ENCODE data around the gene CLEC4E. TPM values are rescaled to one million over a fixed set of nuclear protein-coding genes. Genes with fewer than 3 reads are reported as not detected.
"Not testable (repeated sequence)": the region's sequence is repeated elsewhere in the genome, so short reads cannot be mapped to it uniquely, and the experiment has no call there.

The CLEC4E gene
- polyA plus RNA-seq (not detected in 3 replicates), polyA minus RNA-seq (not detected in 3 replicates)
- polyA plus RNA-seq (2011; ENCODE audit: low read depth): not detected
- not detected in 2 replicates for polyA plus RNA-seq (2011; cell fraction: cytosol; rRNA removed)
- not detected in 2 replicates for polyA plus RNA-seq (2011; cell fraction: nucleus; rRNA removed)
- not detected in 2 replicates for polyA plus RNA-seq (2012; ENCODE audit: low replicate concordance)
- polyA minus RNA-seq (2011; cell fraction: cytosol; rRNA and poly(A)+ RNA removed): not detected
- not detected in 2 replicates for polyA minus RNA-seq (2011; cell fraction: nucleus; rRNA and poly(A)+ RNA removed)

- H3K4me2 ChIP-seq (ENCODE audit: control insufficient read depth, extremely low read depth, insufficient read depth, low read depth, low read length); H3K9me3 ChIP-seq (ENCODE audit: control insufficient read depth, low read depth, low read length); H3K79me2 ChIP-seq (ENCODE audit: control insufficient read depth, insufficient read depth, low read length); H3K4me3 ChIP-seq (ENCODE audit: control insufficient read depth in 2 of 3, extremely low read depth in 1 of 3, insufficient read depth in 2 of 3, low read depth in 1 of 3, low read length in 3 of 3); H3K27me3 ChIP-seq (ENCODE audit: control insufficient read depth, extremely low read depth, insufficient read depth, low read length); dilution Hi-C loops (cut with MboI; ENCODE audit: extremely low pct_ligation_motif_present, low sequenced_read_pairs); H2AFZ ChIP-seq (ENCODE audit: control insufficient read depth, low read length); FAIRE-seq; H4K20me1 ChIP-seq (ENCODE audit: control insufficient read depth, extremely low read depth, insufficient read depth, low read length); DNase-seq (ENCODE audit: low read depth, low spot score); H3K27ac ChIP-seq (ENCODE audit: control insufficient read depth, insufficient read depth, low read length); H3K4me1 ChIP-seq (ENCODE audit: control insufficient read depth, extremely low read depth, insufficient read depth, low read length); H3K9me1 ChIP-seq (ENCODE audit: control insufficient read depth, extremely low read depth, insufficient read depth, low read length); H3K36me3 ChIP-seq (ENCODE audit: control insufficient read depth in 2 of 2, extremely low read depth in 1 of 2, insufficient read depth in 2 of 2, low read length in 2 of 2); H3K9ac ChIP-seq (ENCODE audit: control insufficient read depth, extremely low read depth, insufficient read depth, low read length): not testable (repeated sequence)
Observed at GRCh38 chr12:8540831-8541230, at the start of gene CLEC4E. TSS of gene CLEC4E (minus strand) at chr12:8540905. CDS start at chr12:8540797, 108 bp downstream.

- Histone ChIP-seq H3K9me3 (ENCODE audit: control insufficient read depth, low read depth, low read length) (no peaks in the 10 kb centered on the region), H3K36me3 (ENCODE audit: control insufficient read depth in 2 of 2, extremely low read depth in 1 of 2, insufficient read depth in 2 of 2, low read length in 2 of 2) (no peaks in the 10 kb centered on the region), H4K20me1 (ENCODE audit: control insufficient read depth, extremely low read depth, insufficient read depth, low read length) (no peaks in the 10 kb centered on the region), H3K9ac (ENCODE audit: control insufficient read depth, extremely low read depth, insufficient read depth, low read length) (no peak overlapping the region), H2AFZ (ENCODE audit: control insufficient read depth, low read length) (no peak overlapping the region), H3K79me2 (ENCODE audit: control insufficient read depth, insufficient read depth, low read length) (no peaks in the 10 kb centered on the region), H3K9me1 (ENCODE audit: control insufficient read depth, extremely low read depth, insufficient read depth, low read length) (no peaks in the 10 kb centered on the region), H3K4me1 (ENCODE audit: control insufficient read depth, extremely low read depth, insufficient read depth, low read length) (peaks cover 2% of the 10 kb centered on the region), H3K27ac (ENCODE audit: control insufficient read depth, insufficient read depth, low read length) (no peak overlapping the region), H3K27me3 (ENCODE audit: control insufficient read depth, extremely low read depth, insufficient read depth, low read length) (no peaks in the 10 kb centered on the region), H3K4me3 (ENCODE audit: control insufficient read depth in 2 of 3, extremely low read depth in 1 of 3, insufficient read depth in 2 of 3, low read depth in 1 of 3, low read length in 3 of 3) (no peak overlapping the region), H3K4me2 (ENCODE audit: control insufficient read depth, extremely low read depth, insufficient read depth, low read depth, low read length) (no peak overlapping the region)
- dilution Hi-C loops (cut with MboI; ENCODE audit: extremely low pct_ligation_motif_present, low sequenced_read_pairs): no loop called here
- TF ChIP-seq CTCF (optimal IDR thresholded peaks at IDR 0.05 in 1 of 3, IDR thresholded peaks at IDR 0.05 in 1 of 3, conservative IDR thresholded peaks at IDR 0.05 in 1 of 3; ENCODE audit: extremely low read depth in 1 of 3, insufficient read depth in 2 of 3, low read length in 3 of 3) (no peak), EZH2 (IDR thresholded peaks at IDR 0.05; ENCODE audit: low read length) (no peak)
- DNase-seq (ENCODE audit: low read depth, low spot score) (no peak), FAIRE-seq (no peak)
Observed at GRCh38 chr12:8589679-8590078, 49.0 kb upstream of the CLEC4E start.

GRCh38 chr12:8584478-8584877 lies 43.8 kb upstream of the CLEC4E start:
- H3K79me2 ChIP-seq (ENCODE audit: control insufficient read depth, insufficient read depth, low read length); H4K20me1 ChIP-seq (ENCODE audit: control insufficient read depth, extremely low read depth, insufficient read depth, low read length); H3K4me3 ChIP-seq (ENCODE audit: control insufficient read depth in 2 of 3, extremely low read depth in 1 of 3, insufficient read depth in 2 of 3, low read depth in 1 of 3, low read length in 3 of 3); H3K9ac ChIP-seq (ENCODE audit: control insufficient read depth, extremely low read depth, insufficient read depth, low read length); H3K36me3 ChIP-seq (ENCODE audit: control insufficient read depth in 2 of 2, extremely low read depth in 1 of 2, insufficient read depth in 2 of 2, low read length in 2 of 2); dilution Hi-C loops (cut with MboI; ENCODE audit: extremely low pct_ligation_motif_present, low sequenced_read_pairs); H3K27ac ChIP-seq (ENCODE audit: control insufficient read depth, insufficient read depth, low read length); H3K4me2 ChIP-seq (ENCODE audit: control insufficient read depth, extremely low read depth, insufficient read depth, low read depth, low read length); H3K4me1 ChIP-seq (ENCODE audit: control insufficient read depth, extremely low read depth, insufficient read depth, low read length); FAIRE-seq; DNase-seq (ENCODE audit: low read depth, low spot score); H2AFZ ChIP-seq (ENCODE audit: control insufficient read depth, low read length); H3K27me3 ChIP-seq (ENCODE audit: control insufficient read depth, extremely low read depth, insufficient read depth, low read length); H3K9me1 ChIP-seq (ENCODE audit: control insufficient read depth, extremely low read depth, insufficient read depth, low read length); H3K9me3 ChIP-seq (ENCODE audit: control insufficient read depth, low read depth, low read length): not testable (repeated sequence)

All from keratinocyte (primary cell).